H9 (cell line): ENCODE measurements around the gene EPGN. TPM values are rescaled to one million over a fixed set of nuclear protein-coding genes. Genes with fewer than 3 reads are reported as not detected.

Source experiments
- DNase-seq: peaks from one replicate; pipeline ENCODE4 v3.0.0-alpha.2; 2017
- H2AFZ ChIP-seq: one replicate; pipeline ENCODE4 v1.6.1; 2013; ENCODE audit warnings: mild to moderate bottlenecking, low read length, control low read depth, moderate library complexity
- H2AK5ac ChIP-seq: 2 replicates; pipeline ENCODE4 v1.6.1; 2013; ENCODE audit warnings: low read length, control low read depth, mixed read lengths; ENCODE audit not compliant: insufficient read length
- H2BK120ac ChIP-seq: one replicate; pipeline ENCODE4 v1.6.1; 2013; ENCODE audit warnings: low read depth, mild to moderate bottlenecking, low read length, control low read depth, inconsistent platforms; ENCODE audit not compliant: poor library complexity, severe bottlenecking
- H2BK12ac ChIP-seq: 2 replicates; pipeline ENCODE4 v1.6.1; 2013; ENCODE audit warnings: low read length, control low read depth, mixed read lengths, low read depth; ENCODE audit not compliant: insufficient read length
- H2BK15ac ChIP-seq: 2 replicates; pipeline ENCODE4 v1.6.1; 2013; ENCODE audit warnings: low read depth, low read length, control low read depth
- H2BK20ac ChIP-seq: one replicate; pipeline ENCODE4 v1.6.1; 2013; ENCODE audit warnings: low read depth, mild to moderate bottlenecking, low read length, control low read depth, inconsistent platforms; ENCODE audit not compliant: poor library complexity, severe bottlenecking
- H2BK5ac ChIP-seq: 2 replicates; pipeline ENCODE4 v1.6.1; 2013; ENCODE audit warnings: low read length, control low read depth, mixed read lengths; ENCODE audit not compliant: insufficient read length
- H3K14ac ChIP-seq: 2 replicates; pipeline ENCODE4 v1.6.1; 2013; ENCODE audit warnings: low read length, control low read depth; ENCODE audit not compliant: insufficient read depth
- H3K18ac ChIP-seq: 2 replicates; pipeline ENCODE4 v1.6.1; 2013; ENCODE audit warnings: low read depth, mild to moderate bottlenecking, mixed read lengths, low read length, control low read depth; ENCODE audit not compliant: insufficient read length
- H3K23ac ChIP-seq: 2 replicates; pipeline ENCODE4 v1.6.1; 2013; ENCODE audit warnings: low read length, control low read depth, mixed read lengths, low read depth; ENCODE audit not compliant: insufficient read length
- H3K23me2 ChIP-seq: 2 replicates; pipeline ENCODE4 v1.6.1; 2013; ENCODE audit warnings: low read depth, mild to moderate bottlenecking, mixed read lengths, low read length, control low read depth; ENCODE audit not compliant: insufficient read length, poor library complexity, severe bottlenecking
- H3K27ac ChIP-seq: 2 replicates; pipeline ENCODE4 v1.5.1; 2013; ENCODE audit warnings: low read length, control low read depth, mixed read lengths, low read depth; ENCODE audit not compliant: insufficient read length
- H3K27me3 ChIP-seq: 2 replicates; pipeline ENCODE4 v1.6.1; 2013; ENCODE audit warnings: low read length, control low read depth, inconsistent platforms; ENCODE audit not compliant: insufficient read depth
- H3K4ac ChIP-seq: 2 replicates; pipeline ENCODE4 v1.6.1; 2013; ENCODE audit warnings: low read depth, mild to moderate bottlenecking, control low read depth, inconsistent platforms, low read length, moderate library complexity
- H3K4me1 ChIP-seq: 2 replicates; pipeline ENCODE4 v1.6.1; 2013; ENCODE audit warnings: low read length, control low read depth, inconsistent platforms; ENCODE audit not compliant: insufficient read depth
- H3K4me2 ChIP-seq: 2 replicates; pipeline ENCODE4 v1.6.1; 2013; ENCODE audit warnings: low read length, control low read depth, mixed read lengths; ENCODE audit not compliant: insufficient read length, insufficient read depth
- H3K56ac ChIP-seq: 2 replicates; pipeline ENCODE4 v1.6.1; 2013; ENCODE audit warnings: low read depth, mild to moderate bottlenecking, mixed read lengths, low read length, control low read depth; ENCODE audit not compliant: insufficient read length
- H3K79me1 ChIP-seq: 2 replicates; pipeline ENCODE4 v1.6.1; 2013; ENCODE audit warnings: low read depth, mild to moderate bottlenecking, moderate library complexity, low read length, control low read depth, inconsistent platforms; ENCODE audit not compliant: insufficient read depth, poor library complexity, severe bottlenecking
- H3K79me2 ChIP-seq: 2 replicates; pipeline ENCODE4 v1.6.1; 2013; ENCODE audit warnings: low read length, control low read depth, inconsistent platforms; ENCODE audit not compliant: insufficient read depth
- H3K9ac ChIP-seq: 2 replicates; pipeline ENCODE4 v1.6.1; 2013; ENCODE audit warnings: low read length, control low read depth, mixed read lengths; ENCODE audit not compliant: insufficient read length; ENCODE audit errors: extremely low read depth
- H3K9me3 ChIP-seq: one replicate; pipeline ENCODE4 v1.6.1; 2013; ENCODE audit warnings: low read depth, low read length, inconsistent platforms; ENCODE audit not compliant: control insufficient read depth
- H3T11ph ChIP-seq: one replicate; pipeline ENCODE4 v1.6.1; 2013; ENCODE audit warnings: mild to moderate bottlenecking, low read length, control low read depth, inconsistent platforms
- H4K20me1 ChIP-seq: one replicate; pipeline ENCODE4 v1.6.1; 2013; ENCODE audit not compliant: control insufficient read depth, insufficient read length, insufficient read depth
- H4K5ac ChIP-seq: 2 replicates; pipeline ENCODE4 v1.6.1; 2013; ENCODE audit warnings: low read depth, mild to moderate bottlenecking, mixed read lengths, low read length, control low read depth; ENCODE audit not compliant: insufficient read length
- H4K8ac ChIP-seq: replicated peaks from 2 replicates; pipeline ENCODE4 v1.6.1; 2013; ENCODE audit warnings: low read length, control low read depth, mixed read lengths, low read depth; ENCODE audit not compliant: insufficient read length
- H4K91ac ChIP-seq: 2 replicates; pipeline ENCODE4 v1.6.1; 2013; ENCODE audit warnings: low read depth, mild to moderate bottlenecking, moderate library complexity, mixed read lengths, low read length, control low read depth; ENCODE audit not compliant: insufficient read length
- H3K27ac Mint-ChIP-seq, 3 experiments: 2 replicates in 2 of 3; 3 replicates in 1 of 3; pipeline ENCODE4 v1.8.0; 2020 to 2021; ENCODE audit warnings: mixed read lengths in 3 of 3, mild to moderate bottlenecking in 1 of 3, moderate library complexity in 1 of 3
- H3K27me3 Mint-ChIP-seq: 2 replicates; pipeline ENCODE4 v1.8.0; 2021; ENCODE audit warnings: low read depth, mild to moderate bottlenecking, moderate library complexity, mixed read lengths
- H3K36me3 Mint-ChIP-seq, 3 experiments: 2 replicates in 2 of 3; 3 replicates in 1 of 3; pipeline ENCODE4 v1.8.0; 2020 to 2021; ENCODE audit warnings: low read depth in 3 of 3, mixed read lengths in 3 of 3; ENCODE audit not compliant: insufficient read depth in 1 of 3
- H3K4me1 Mint-ChIP-seq, 2 experiments: 2 replicates each; pipeline ENCODE4 v1.8.0; 2020; ENCODE audit warnings: mixed read lengths in 2 of 2
- H3K4me3 Mint-ChIP-seq, 2 experiments: 2 replicates in 1 of 2; 3 replicates in 1 of 2; pipeline ENCODE4 v1.8.0; 2020 to 2021; ENCODE audit warnings: mild to moderate bottlenecking in 2 of 2, mixed read lengths in 2 of 2, moderate library complexity in 1 of 2
- H3K9me3 Mint-ChIP-seq, 2 experiments: 2 replicates in 1 of 2; 3 replicates in 1 of 2; pipeline ENCODE4 v1.8.0; 2020; ENCODE audit warnings: mild to moderate bottlenecking in 2 of 2, mixed read lengths in 2 of 2, moderate library complexity in 1 of 2
- CTCF ChIP-seq: fragments of 200-600 bp; sonication (generic); conservative IDR thresholded peaks from 3 replicates; pipeline ENCODE4 v1.8.0; 2021; ENCODE audit warnings: antibody characterized with exemption, mild to moderate bottlenecking
- WGBS: extraction: QIAGEN DNeasy Blood & Tissue Kit; methylation state at CpG from one replicate; pipeline ENCODE4 v1.1.7; 2013; ENCODE audit warnings: missing lambda C conversion rate, low lambda C conversion rate, mixed read lengths; ENCODE audit not compliant: insufficient read length; ENCODE audit errors: extremely low coverage; 5-methylcytosine and 5-hydroxymethylcytosine counted together
- total RNA-seq: library from RNA; stranded (reverse); gene quantifications from 2 replicates; pipeline ENCODE4 v1.2.1, GENCODE V29; 2021

Gene EPGN
- total RNA-seq, 1 experiment from 2014 or later, result not detected

GRCh38 chr4:74335341-74336021 lies 27.2 kb downstream of the EPGN start:
- no peak for DNase-seq
- H3K18ac ChIP-seq, result no peak overlapping the region
- TF ChIP-seq CTCF, result no peak
- no peak overlapping the region for H3K4ac ChIP-seq
- no peaks in the 10 kb centered on the region for H3K9me3 ChIP-seq
- no peak overlapping the region for H3K14ac ChIP-seq
- no peak overlapping the region for H2BK15ac ChIP-seq
- Mint-ChIP-seq H3K27ac (no peak overlapping the region), H3K27me3 (no peaks in the 10 kb centered on the region), H3K4me3 (no peak overlapping the region), H3K36me3 (peaks cover 0 to 9% (median 0%) of the 10 kb centered on the region in 3 experiments; a peak in 2 of 7 replicates), H3K4me1 (peaks cover 5% of the 10 kb centered on the region in 2 experiments; a peak in 3 of 4 replicates), H3K9me3 (peaks cover 4 to 10% of the 10 kb centered on the region in 2 experiments)
- H2BK20ac ChIP-seq, result no peak overlapping the region
- H3K27me3 ChIP-seq, result no peaks in the 10 kb centered on the region
- H2BK5ac ChIP-seq, result no peak overlapping the region
- H4K91ac ChIP-seq, result no peak overlapping the region
- H3K79me2 ChIP-seq, result no peaks in the 10 kb centered on the region
- H2AFZ ChIP-seq, result no peak overlapping the region
- no peak overlapping the region for H3K9ac ChIP-seq
- no peak overlapping the region for H4K5ac ChIP-seq
- no peaks in the 10 kb centered on the region for H4K20me1 ChIP-seq
- no peak overlapping the region for H3K56ac ChIP-seq
- no peaks in the 10 kb centered on the region for H3K23me2 ChIP-seq
- no peak overlapping the region for H2BK120ac ChIP-seq
- no peak overlapping the region for H4K8ac ChIP-seq
- H3K27ac ChIP-seq, result no peak overlapping the region
- no peak overlapping the region for H3K23ac ChIP-seq
- H3T11ph ChIP-seq, result no peak overlapping the region
- WGBS, result no CpG with 5 or more reads among the region's 5 CpGs
- H3K79me1 ChIP-seq, result no peaks in the 10 kb centered on the region
- H2BK12ac ChIP-seq, result no peak overlapping the region
- H3K4me2 ChIP-seq, result no peak overlapping the region
- H2AK5ac ChIP-seq, result no peak overlapping the region
- no peaks in the 10 kb centered on the region for H3K4me1 ChIP-seq
